Glutamatergic neuron (in vitro differentiated cells): ENCODE data around the gene ITGB4. TPM values are rescaled to one million over a fixed set of nuclear protein-coding genes. Genes with fewer than 3 reads are reported as not detected.

ENCODE experiments used
- DNase-seq: peaks from one replicate; pipeline ENCODE4 v3.0.0; 2022
- H3K27ac Mint-ChIP-seq: one replicate; pipeline ENCODE4 v1.8.0; 2020; ENCODE audit warnings: mild to moderate bottlenecking, mixed read lengths, inconsistent platforms; ENCODE audit not compliant: unreplicated experiment
- H3K27me3 Mint-ChIP-seq: one replicate; pipeline ENCODE4 v1.8.0; 2020; ENCODE audit warnings: mild to moderate bottlenecking, moderate library complexity, mixed read lengths, inconsistent platforms; ENCODE audit not compliant: unreplicated experiment
- H3K36me3 Mint-ChIP-seq: one replicate; pipeline ENCODE4 v1.8.0; 2020; ENCODE audit warnings: mild to moderate bottlenecking, mixed read lengths, inconsistent platforms; ENCODE audit not compliant: unreplicated experiment
- H3K4me1 Mint-ChIP-seq: one replicate; pipeline ENCODE4 v1.8.0; 2020; ENCODE audit warnings: mild to moderate bottlenecking, low read depth, mixed read lengths, inconsistent platforms; ENCODE audit not compliant: unreplicated experiment
- H3K4me3 Mint-ChIP-seq: one replicate; pipeline ENCODE4 v1.8.0; 2020; ENCODE audit warnings: mild to moderate bottlenecking, mixed read lengths, inconsistent platforms; ENCODE audit not compliant: unreplicated experiment
- H3K9me3 Mint-ChIP-seq: one replicate; pipeline ENCODE4 v1.8.0; 2020; ENCODE audit warnings: mild to moderate bottlenecking, moderate library complexity, mixed read lengths, inconsistent platforms; ENCODE audit not compliant: unreplicated experiment
- total RNA-seq: library from RNA; stranded (reverse); fragmentation: NEBNext Ultra II Directional; extraction: Animal tissue kit (Norgen Biotek cat#: 25700); gene quantifications from one replicate; pipeline ENCODE4 v1.2.1, GENCODE V29; 2021; ENCODE audit not compliant: unreplicated experiment
- TF ChIP-seq, protein P1 (sequence below): fragments of 200-600 bp; sonication (generic); IDR thresholded peaks from one replicate; pipeline ENCODE4 v1.5.0; 2021; ENCODE audit not compliant: partially characterized antibody, unreplicated experiment

ITGB4 gene
- total RNA-seq, 1 donor from 2014 or later: not detected

DNA sequence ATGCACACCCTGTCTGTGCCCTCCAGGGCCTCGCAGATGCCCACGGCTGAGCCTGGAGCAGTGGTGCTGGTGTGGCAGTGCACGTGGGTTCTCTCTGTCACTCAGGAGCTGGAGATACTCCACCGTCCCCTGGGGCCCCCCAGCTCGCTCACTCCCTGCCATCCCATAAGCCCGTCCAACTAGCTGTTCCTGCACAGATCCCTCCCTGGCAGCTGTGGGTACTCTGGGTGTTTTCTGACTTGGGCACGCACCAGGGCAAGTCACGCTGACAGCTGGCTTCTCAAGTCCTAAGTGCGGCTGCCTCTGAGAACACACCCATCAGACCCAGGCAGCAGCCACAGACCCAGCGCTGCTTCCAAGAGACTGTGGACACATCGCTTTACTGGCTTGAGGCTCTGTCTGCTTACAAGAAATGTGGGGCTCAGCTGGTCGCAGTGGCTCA lies 25.4 kb upstream of the ITGB4 start:
- H3K4me1 Mint-ChIP-seq: peaks cover 28% of the 10 kb centered on the region
- H3K27ac Mint-ChIP-seq: no peak overlapping the region
- H3K9me3 Mint-ChIP-seq: no peaks in the 10 kb centered on the region
- H3K27me3 Mint-ChIP-seq: peaks cover 2% of the 10 kb centered on the region
- DNase-seq: no peak
- TF ChIP-seq, protein P1, sequence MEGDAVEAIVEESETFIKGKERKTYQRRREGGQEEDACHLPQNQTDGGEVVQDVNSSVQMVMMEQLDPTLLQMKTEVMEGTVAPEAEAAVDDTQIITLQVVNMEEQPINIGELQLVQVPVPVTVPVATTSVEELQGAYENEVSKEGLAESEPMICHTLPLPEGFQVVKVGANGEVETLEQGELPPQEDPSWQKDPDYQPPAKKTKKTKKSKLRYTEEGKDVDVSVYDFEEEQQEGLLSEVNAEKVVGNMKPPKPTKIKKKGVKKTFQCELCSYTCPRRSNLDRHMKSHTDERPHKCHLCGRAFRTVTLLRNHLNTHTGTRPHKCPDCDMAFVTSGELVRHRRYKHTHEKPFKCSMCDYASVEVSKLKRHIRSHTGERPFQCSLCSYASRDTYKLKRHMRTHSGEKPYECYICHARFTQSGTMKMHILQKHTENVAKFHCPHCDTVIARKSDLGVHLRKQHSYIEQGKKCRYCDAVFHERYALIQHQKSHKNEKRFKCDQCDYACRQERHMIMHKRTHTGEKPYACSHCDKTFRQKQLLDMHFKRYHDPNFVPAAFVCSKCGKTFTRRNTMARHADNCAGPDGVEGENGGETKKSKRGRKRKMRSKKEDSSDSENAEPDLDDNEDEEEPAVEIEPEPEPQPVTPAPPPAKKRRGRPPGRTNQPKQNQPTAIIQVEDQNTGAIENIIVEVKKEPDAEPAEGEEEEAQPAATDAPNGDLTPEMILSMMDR: no peak
- H3K36me3 Mint-ChIP-seq: no peaks in the 10 kb centered on the region
- H3K4me3 Mint-ChIP-seq: no peak overlapping the region

DNA sequence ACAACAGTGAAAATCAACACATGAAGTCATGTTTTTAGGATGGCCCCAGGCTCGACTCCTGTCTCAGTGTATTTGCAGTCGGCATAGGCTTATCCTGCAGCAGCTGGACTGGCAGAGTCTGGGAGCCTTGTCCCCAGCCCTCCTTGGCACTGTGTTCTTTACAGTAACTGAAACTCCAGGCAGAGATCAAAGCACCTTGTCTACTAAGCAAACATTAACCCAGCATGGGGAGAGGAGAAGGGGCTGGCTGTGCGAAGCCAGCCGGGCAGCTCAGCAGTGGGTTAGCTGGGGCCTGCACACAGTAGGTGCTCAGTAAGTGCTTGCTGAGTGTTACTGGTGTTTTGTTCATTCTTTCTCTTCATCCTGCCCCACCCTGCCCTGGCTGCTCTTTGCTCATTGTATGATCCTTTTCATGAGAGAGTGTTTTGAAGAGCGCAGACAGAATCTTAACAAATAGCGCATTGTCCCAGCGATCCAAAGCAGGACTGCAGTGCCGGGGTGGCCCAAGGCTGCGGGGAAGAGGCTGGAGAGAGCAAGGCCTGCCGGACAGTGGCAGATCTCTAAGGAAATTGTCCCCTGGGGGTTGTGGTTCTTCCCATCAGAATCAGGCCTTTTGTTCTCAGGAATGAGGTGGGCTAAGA lies 23.5 kb upstream of the ITGB4 start:
- peak overlapping the region; percentile 49 for H3K27ac Mint-ChIP-seq
- TF ChIP-seq, protein P1: no peak
- H3K36me3 Mint-ChIP-seq: no peaks in the 10 kb centered on the region
- H3K4me1 Mint-ChIP-seq: peaks cover 20% of the 10 kb centered on the region
- no peak overlapping the region for H3K4me3 Mint-ChIP-seq
- H3K27me3 Mint-ChIP-seq: peaks cover 2% of the 10 kb centered on the region
- no peak for DNase-seq
- no peaks in the 10 kb centered on the region for H3K9me3 Mint-ChIP-seq

DNA sequence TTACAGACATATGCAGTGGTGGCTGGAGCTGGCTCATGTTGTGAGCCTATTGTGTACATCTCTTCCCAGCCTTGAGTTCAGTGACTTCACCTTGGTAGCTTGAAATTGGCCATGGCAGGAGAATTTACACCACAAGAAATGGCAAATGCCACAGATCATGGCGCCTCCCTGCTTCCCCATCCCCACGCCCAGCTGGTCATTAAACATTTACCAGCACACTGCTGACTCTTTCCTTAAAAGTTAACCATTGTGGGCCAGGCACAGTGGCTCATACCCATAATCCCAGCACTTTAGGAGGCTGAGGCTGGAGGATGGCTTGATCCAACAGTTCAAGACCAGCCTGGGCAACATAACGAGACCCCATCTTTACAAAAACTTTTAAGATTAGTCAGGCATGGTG lies 22.6 kb upstream of the ITGB4 start:
- Mint-ChIP-seq H3K27me3 (peaks cover 2% of the 10 kb centered on the region), H3K36me3 (no peaks in the 10 kb centered on the region), H3K4me3 (no peak overlapping the region), H3K27ac (no peak overlapping the region), H3K9me3 (no peaks in the 10 kb centered on the region), H3K4me1 (peaks cover 17% of the 10 kb centered on the region)
- TF ChIP-seq, protein P1: no peak
- no peak for DNase-seq

DNA sequence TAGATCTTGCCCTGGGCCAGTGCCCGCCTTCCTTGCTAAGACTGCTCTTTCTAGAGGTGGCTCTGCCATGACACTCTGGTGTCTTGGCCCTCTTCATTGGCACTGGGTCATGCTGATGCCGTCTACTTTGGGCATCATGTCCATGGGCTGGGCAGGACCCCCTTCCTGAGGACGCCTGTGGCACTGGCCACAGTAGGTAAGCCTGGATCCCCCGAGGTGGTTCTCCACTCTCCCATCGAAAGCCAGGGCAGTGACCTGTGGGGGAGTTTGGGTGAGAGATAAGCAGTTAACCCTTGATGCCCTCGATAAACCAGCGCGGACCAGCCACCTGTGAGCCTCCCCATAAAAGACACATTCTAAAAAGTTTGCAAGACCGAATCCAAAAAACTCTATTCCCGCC lies 20.0 kb upstream of the ITGB4 start:
- TF ChIP-seq, protein P1: no peak
- DNase-seq: no peak
- Mint-ChIP-seq H3K27ac (no peak overlapping the region), H3K9me3 (no peaks in the 10 kb centered on the region), H3K27me3 (peaks cover 2% of the 10 kb centered on the region), H3K4me3 (no peak overlapping the region), H3K4me1 (peaks cover 6% of the 10 kb centered on the region), H3K36me3 (no peaks in the 10 kb centered on the region)

DNA sequence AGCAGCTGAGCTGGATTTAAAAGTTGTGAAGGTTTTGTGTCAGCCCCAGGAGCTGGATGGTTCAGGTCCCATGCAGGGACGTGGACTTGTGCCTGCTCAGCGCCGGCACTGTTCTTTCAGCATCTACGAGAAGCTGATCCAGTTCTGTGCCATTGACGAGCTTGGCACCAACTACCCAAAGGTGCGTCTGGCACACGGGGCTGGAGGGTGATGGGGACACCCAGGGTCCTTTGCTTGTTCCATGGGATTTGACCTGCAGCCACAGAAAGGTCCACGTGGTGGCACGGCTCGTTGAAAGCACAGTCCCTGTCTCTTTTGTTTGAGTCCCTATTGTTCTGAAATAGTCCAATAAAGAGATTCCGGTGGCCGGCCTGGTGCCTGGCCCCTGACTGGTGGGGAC lies 18.1 kb upstream of the ITGB4 start:
- H3K4me3 Mint-ChIP-seq: no peak overlapping the region
- DNase-seq: no peak
- H3K27ac Mint-ChIP-seq: no peak overlapping the region
- TF ChIP-seq, protein P1: no peak
- peaks cover 2% of the 10 kb centered on the region for H3K9me3 Mint-ChIP-seq
- no peaks in the 10 kb centered on the region for H3K36me3 Mint-ChIP-seq
- peaks cover 2% of the 10 kb centered on the region for H3K27me3 Mint-ChIP-seq
- no peaks in the 10 kb centered on the region for H3K4me1 Mint-ChIP-seq
